ENCODE results near the gene H3-3A. TPM values are rescaled to one million over a fixed set of nuclear protein-coding genes. Genes with fewer than 3 reads are reported as not detected.
"Not testable (repeated sequence)": the region's sequence is repeated elsewhere in the genome, so short reads cannot be mapped to it uniquely, and the experiment has no call there.

H3-3A gene
- total RNA-seq, 1 donor: 164 TPM

- H3K4me3 ChIP-seq (ENCODE audit: low read depth, low read length): no peak overlapping the region
- DNase-seq (ENCODE audit: low read depth): no peak
- TF ChIP-seq CTCF (IDR thresholded peaks at IDR 0.05; ENCODE audit: insufficient read depth, low read length): no peak
Observed at GRCh38 chr1:226091461-226091860, 28.9 kb downstream of the H3-3A start.

GRCh38 chr1:226092048-226092820, 29.7 kb downstream of the H3-3A start:
- H3K4me3 ChIP-seq (ENCODE audit: low read depth, low read length): not testable (repeated sequence)

GRCh38 chr1:226092965-226093364, 30.4 kb downstream of the H3-3A start:
- no peak overlapping the region for H3K4me3 ChIP-seq (ENCODE audit: low read depth, low read length)
- peak; percentile 67 for DNase-seq (ENCODE audit: low read depth)
- no peak for TF ChIP-seq CTCF (IDR thresholded peaks at IDR 0.05; ENCODE audit: insufficient read depth, low read length)

More at GRCh38 chr1:226092048-226092820, 29.7 kb downstream of the H3-3A start:
- DNase-seq (ENCODE audit: low read depth): not testable (repeated sequence)

- TF ChIP-seq CTCF (IDR thresholded peaks at IDR 0.05; ENCODE audit: insufficient read depth, low read length): no peak
- H3K4me3 ChIP-seq (ENCODE audit: low read depth, low read length): no peak overlapping the region
- DNase-seq (ENCODE audit: low read depth): no peak
Observed at GRCh38 chr1:226093621-226094020, 31.1 kb downstream of the H3-3A start.

GRCh38 chr1:226094451-226094850, 31.9 kb downstream of the H3-3A start:
- no peak for TF ChIP-seq CTCF (IDR thresholded peaks at IDR 0.05; ENCODE audit: insufficient read depth, low read length)
- DNase-seq (ENCODE audit: low read depth): no peak
- H3K4me3 ChIP-seq (ENCODE audit: low read depth, low read length): no peak overlapping the region

- no peak for TF ChIP-seq CTCF (IDR thresholded peaks at IDR 0.05; ENCODE audit: insufficient read depth, low read length)
- no peak for DNase-seq (ENCODE audit: low read depth)
- no peak overlapping the region for H3K4me3 ChIP-seq (ENCODE audit: low read depth, low read length)
Observed at GRCh38 chr1:226095286-226095685, 32.8 kb downstream of the H3-3A start.

GRCh38 chr1:226097866-226098625, 35.5 kb downstream of the H3-3A start:
- no peak for TF ChIP-seq CTCF (IDR thresholded peaks at IDR 0.05; ENCODE audit: insufficient read depth, low read length)
- peak overlapping the region; percentile 10 for H3K4me3 ChIP-seq (ENCODE audit: low read depth, low read length)
- peak; percentile 99 for DNase-seq (ENCODE audit: low read depth)
